Thyroid gland (tissue), 4 donors: ENCODE measurements around the gene MKKS. TPM values are rescaled to one million over a fixed set of nuclear protein-coding genes. Genes with fewer than 3 reads are reported as not detected.
"Not testable (repeated sequence)": the region's sequence is repeated elsewhere in the genome, so short reads cannot be mapped to it uniquely, and the experiment has no call there.

ENCODE experiments used
- DNase-seq, 2 donors: peaks; one replicate each; pipeline ENCODE4 v3.0.0-alpha.2; 2019
- H3K27ac ChIP-seq, 3 donors: fragments of 200-600 bp; sonication (generic); 1 replicate in 2 of 3; 2 replicates in 1 of 3; pipeline ENCODE4 v1.5.1; 2016 to 2019; ENCODE audit warnings: mild to moderate bottlenecking in 1 of 3, moderate library complexity in 1 of 3
- H3K27me3 ChIP-seq: fragments of 200-600 bp; sonication (generic); one replicate; pipeline ENCODE4 v1.5.1; 2019
- H3K36me3 ChIP-seq, 2 donors: fragments of 200-600 bp; sonication (generic); one replicate each; pipeline ENCODE4 v1.5.1; 2016 to 2019
- H3K4me1 ChIP-seq, 2 donors: fragments of 200-600 bp; sonication (generic); one replicate each; pipeline ENCODE4 v1.5.1; 2017 to 2019
- H3K4me3 ChIP-seq, 3 donors: fragments of 200-600 bp; sonication (generic); replicated peaks in 1 of 3; 1 replicate in 2 of 3; 2 replicates in 1 of 3; pipeline ENCODE4 v1.5.1; 2016; ENCODE audit warnings: mild to moderate bottlenecking in 1 of 3
- H3K9me3 ChIP-seq: fragments of 200-600 bp; sonication (generic); one replicate; pipeline ENCODE4 v1.5.1; 2017
- POLR2A ChIP-seq, 2 donors: fragments of 450-650 bp; IDR thresholded peaks; one replicate each; pipeline ENCODE4 v1.6.1; 2017; ENCODE audit warnings: antibody characterized with exemption in 2 of 2, mild to moderate bottlenecking in 2 of 2, moderate library complexity in 1 of 2
- WGBS, 2 donors: methylation state at CpG; one replicate each; pipeline ENCODE4 v1.1.5; 2017; 5-methylcytosine and 5-hydroxymethylcytosine counted together
- intact Hi-C: fragments of 100-400 bp; cut with DNase I; formaldehyde crosslinking; loops from one replicate; pipeline ENCODE4 v1.15.1; 2023
- total RNA-seq, 4 donors: library from RNA; depleted of rRNA; stranded (reverse); fragments of >200 nt; gene quantifications; one replicate each; pipeline ENCODE4 v1.2.3, GENCODE V29; 2016
- TF ChIP-seq, protein P1 (sequence below), 6 experiments: fragments of 200-600 bp in 3 of 6; fragments of 450-650 bp in 3 of 6; sonication (generic) in 3 of 6; IDR thresholded peaks; one replicate each; pipeline ENCODE4 v1.5.1; 2016 to 2019; ENCODE audit warnings: antibody characterized with exemption in 6 of 6, mild to moderate bottlenecking in 2 of 6, inconsistent platforms in 1 of 6, moderate library complexity in 1 of 6

The MKKS gene
- total RNA-seq, 4 donors from 2014 or later = 19.3 to 27.8 (median 24.1) TPM

DNA sequence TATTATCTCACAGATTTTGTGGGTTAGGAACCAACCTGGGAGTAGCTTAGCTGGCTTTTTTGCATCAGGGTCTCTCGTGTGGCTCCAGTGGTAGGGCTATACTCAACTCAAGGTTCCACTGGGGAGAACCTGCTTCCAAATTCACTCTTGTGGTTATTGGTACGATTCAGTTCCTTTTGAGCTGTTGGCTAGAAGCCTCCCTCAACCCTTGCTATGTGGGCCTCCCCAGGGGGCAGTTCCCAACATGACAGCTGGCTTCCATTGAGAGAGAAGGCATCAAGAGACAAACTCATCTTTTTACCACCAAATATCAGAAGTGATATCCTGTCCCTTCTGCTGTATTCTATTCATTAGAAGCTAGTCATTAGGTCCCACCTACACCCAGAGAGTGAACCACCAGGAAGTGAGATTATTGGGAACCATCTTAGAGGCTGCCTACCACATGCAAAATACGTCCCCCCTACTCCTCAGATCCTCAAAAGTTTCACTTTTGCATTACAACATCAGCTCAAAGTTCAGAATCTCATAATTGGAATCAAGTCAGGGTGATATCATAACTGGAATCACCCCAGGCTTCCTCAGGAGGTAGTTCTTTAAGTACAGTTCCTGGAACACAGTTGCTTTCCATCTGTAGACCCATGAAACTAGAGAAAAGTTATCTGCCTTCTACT, 30.9 kb downstream of the MKKS start:
- Histone ChIP-seq H3K36me3 (peaks cover 0 to 10% of the 10 kb centered on the region in 2 donors), H3K9me3 (no peaks in the 10 kb centered on the region), H3K4me1 (no peaks in the 10 kb centered on the region), H3K4me3 (no peak overlapping the region), H3K27me3 (no peaks in the 10 kb centered on the region), H3K27ac (no peak overlapping the region)
- intact Hi-C loops = no loop called here
- no peak for DNase-seq
- WGBS, 2 donors = 84 to 96% methylated on average over 3 of the region's 3 CpGs
- TF ChIP-seq POLR2A (IDR thresholded peaks at IDR 0.05) = no peak
- TF ChIP-seq, protein P1, sequence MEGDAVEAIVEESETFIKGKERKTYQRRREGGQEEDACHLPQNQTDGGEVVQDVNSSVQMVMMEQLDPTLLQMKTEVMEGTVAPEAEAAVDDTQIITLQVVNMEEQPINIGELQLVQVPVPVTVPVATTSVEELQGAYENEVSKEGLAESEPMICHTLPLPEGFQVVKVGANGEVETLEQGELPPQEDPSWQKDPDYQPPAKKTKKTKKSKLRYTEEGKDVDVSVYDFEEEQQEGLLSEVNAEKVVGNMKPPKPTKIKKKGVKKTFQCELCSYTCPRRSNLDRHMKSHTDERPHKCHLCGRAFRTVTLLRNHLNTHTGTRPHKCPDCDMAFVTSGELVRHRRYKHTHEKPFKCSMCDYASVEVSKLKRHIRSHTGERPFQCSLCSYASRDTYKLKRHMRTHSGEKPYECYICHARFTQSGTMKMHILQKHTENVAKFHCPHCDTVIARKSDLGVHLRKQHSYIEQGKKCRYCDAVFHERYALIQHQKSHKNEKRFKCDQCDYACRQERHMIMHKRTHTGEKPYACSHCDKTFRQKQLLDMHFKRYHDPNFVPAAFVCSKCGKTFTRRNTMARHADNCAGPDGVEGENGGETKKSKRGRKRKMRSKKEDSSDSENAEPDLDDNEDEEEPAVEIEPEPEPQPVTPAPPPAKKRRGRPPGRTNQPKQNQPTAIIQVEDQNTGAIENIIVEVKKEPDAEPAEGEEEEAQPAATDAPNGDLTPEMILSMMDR (IDR thresholded peaks at IDR 0.05) = no peak

DNA sequence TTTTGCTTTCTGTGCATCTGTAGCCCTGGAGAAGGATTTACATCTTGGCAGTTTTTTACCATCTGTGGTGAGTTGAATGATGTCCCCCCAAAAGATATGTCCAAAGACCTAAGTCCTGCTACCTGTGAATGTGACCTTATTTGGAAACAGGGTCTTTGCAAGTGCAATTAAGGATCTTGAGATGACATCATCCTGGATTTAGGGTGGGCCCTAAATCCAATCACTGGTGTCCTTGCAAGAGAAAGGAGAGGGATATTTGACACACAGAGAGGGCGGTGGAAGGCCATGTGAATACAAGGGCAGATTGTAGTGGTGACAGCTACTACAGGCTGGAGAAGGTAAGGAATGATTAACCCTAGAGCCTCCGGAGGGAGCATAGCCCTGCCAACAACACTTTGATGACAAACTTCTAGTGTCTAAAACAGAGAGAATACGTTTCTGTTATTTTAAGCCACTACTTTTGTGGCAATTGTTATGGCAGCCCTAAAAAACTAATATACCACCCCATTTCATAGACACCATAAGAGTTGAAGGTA, 35.1 kb downstream of the MKKS start:
- WGBS, 2 donors = 63 to 74% methylated on average over 3 of the region's 3 CpGs
- intact Hi-C loops = no loop called here
- DNase-seq = no peak
- Histone ChIP-seq H3K4me1 (no peaks in the 10 kb centered on the region), H3K27me3 (no peaks in the 10 kb centered on the region), H3K9me3 (no peaks in the 10 kb centered on the region), H3K4me3 (no peak overlapping the region), H3K27ac (no peak overlapping the region), H3K36me3 (no peaks in the 10 kb centered on the region)
- TF ChIP-seq POLR2A (IDR thresholded peaks at IDR 0.05) = no peak
- TF ChIP-seq, protein P1 (IDR thresholded peaks at IDR 0.05) = no peak

DNA sequence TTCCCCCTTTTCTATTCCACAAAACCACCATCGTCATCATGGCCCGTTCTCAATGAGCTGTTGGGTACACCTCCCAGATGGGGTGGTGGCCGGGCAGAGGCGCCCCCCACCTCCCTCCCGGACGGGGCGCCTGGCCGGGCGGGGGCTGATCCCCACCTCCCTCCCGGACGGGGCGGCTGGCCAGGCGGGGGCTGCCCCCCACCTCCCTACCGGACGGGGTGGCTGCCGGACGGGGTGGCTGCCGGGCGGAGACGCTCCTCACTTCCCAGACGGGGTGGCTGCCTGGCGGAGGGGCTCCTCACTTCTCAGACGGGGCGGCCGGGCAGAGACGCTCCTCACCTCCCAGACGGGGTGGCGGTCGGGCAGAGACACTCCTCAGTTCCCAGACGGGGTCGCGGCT, 39.3 kb downstream of the MKKS start:
- intact Hi-C loops, H3K27ac ChIP-seq, H3K4me3 ChIP-seq, H3K36me3 ChIP-seq, H3K4me1 ChIP-seq, H3K9me3 ChIP-seq, H3K27me3 ChIP-seq, DNase-seq: not testable (repeated sequence)
- 98 to 100% methylated on average over 3 to 23 of the region's 32 CpGs for WGBS, 2 donors

DNA sequence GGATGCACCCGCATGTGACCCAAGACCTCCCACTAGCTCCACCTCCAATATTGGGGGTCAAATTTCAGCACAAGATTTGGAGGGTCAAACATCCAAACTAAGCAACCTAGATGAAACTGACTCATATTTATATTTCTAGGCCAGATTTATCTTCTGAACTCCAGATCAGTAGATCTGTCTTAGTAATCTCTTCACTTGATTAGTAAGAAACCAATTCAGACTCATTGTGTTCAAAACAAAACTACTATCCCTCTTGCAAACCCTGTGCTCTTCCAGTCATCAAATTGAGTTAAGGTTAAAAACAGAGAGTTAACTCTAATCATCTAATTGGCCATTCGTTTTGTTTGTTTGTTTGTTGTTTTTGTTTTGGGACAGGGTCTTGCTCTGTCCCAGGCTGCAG, 43.3 kb downstream of the MKKS start:
- no peak overlapping the region for H3K27ac ChIP-seq
- H3K36me3 ChIP-seq = no peaks in the 10 kb centered on the region
- TF ChIP-seq, protein P1 (IDR thresholded peaks at IDR 0.05) = no peak
- TF ChIP-seq POLR2A (IDR thresholded peaks at IDR 0.05) = no peak
- DNase-seq = no peak
- WGBS, 2 donors = 92 to 93% methylated on average over 2 of the region's 2 CpGs
- intact Hi-C loops = no loop called here
- no peaks in the 10 kb centered on the region for H3K27me3 ChIP-seq
- H3K4me3 ChIP-seq = no peak overlapping the region
- no peaks in the 10 kb centered on the region for H3K4me1 ChIP-seq
- H3K9me3 ChIP-seq = no peaks in the 10 kb centered on the region

DNA sequence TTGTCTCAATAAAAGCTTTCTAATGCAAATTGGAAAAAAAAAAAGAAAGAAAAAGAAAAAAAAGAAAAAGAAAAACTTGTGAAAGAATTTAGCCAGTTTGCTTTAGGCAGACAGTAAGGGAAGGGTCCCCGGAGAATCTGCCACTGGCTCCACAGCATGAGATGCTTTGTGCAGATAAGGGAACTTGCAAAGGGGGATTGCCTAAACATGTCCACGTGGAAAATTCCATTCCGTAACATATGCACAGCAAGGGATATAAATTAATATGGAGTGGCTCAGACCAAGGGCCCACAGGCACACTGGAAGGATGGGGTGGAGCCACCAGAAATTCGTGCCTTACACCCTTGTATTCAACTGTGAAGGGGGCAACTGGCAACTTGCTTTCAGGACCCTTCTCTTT, 45.4 kb downstream of the MKKS start:
- intact Hi-C loops = no loop called here
- WGBS, 2 donors = 73 to 79% methylated on average over 4 of the region's 4 CpGs
- Histone ChIP-seq H3K27ac (no peak overlapping the region), H3K4me3 (no peak overlapping the region), H3K27me3 (no peaks in the 10 kb centered on the region), H3K4me1 (no peaks in the 10 kb centered on the region), H3K9me3 (no peaks in the 10 kb centered on the region), H3K36me3 (no peaks in the 10 kb centered on the region)
- no peak for DNase-seq
- TF ChIP-seq, protein P1 (IDR thresholded peaks at IDR 0.05) = no peak
- no peak for TF ChIP-seq POLR2A (IDR thresholded peaks at IDR 0.05)
